ENCODE results near the gene TEKT5.

- no peak for TF ChIP-seq CTCF (IDR thresholded peaks at IDR 0.05)
- TF ChIP-seq POLR2A (IDR thresholded peaks at IDR 0.05; ENCODE audit: low read depth): no peak
These were observed 74.6 kb downstream of the TEKT5 start for GRCh38 chr16:10620120-10620519.

Measured in esophagus muscularis mucosa (tissue), 3 donors.